ENCODE results near the gene MFN2. TPM values are rescaled to one million over a fixed set of nuclear protein-coding genes. Genes with fewer than 3 reads are reported as not detected.
A peak's percentile ranks its signal among the peaks of the same experiment; 100 is the strongest.

Gene MFN2
- total RNA-seq, 1 experiment from 2014 or later = 81.5 TPM

- DNase-seq (ENCODE audit: low read depth) = no peak
Measured at GRCh38 chr1:12049616-12050015, 69.4 kb downstream of the MFN2 start.

GRCh38 chr1:12051361-12051760 is 71.1 kb downstream of the MFN2 start:
- DNase-seq (ENCODE audit: low read depth) = no peak

- DNase-seq (ENCODE audit: low read depth) = peak; percentile 88
Measured at GRCh38 chr1:12052008-12052573, 71.8 kb downstream of the MFN2 start.

- DNase-seq (ENCODE audit: low read depth) = no peak
Measured at GRCh38 chr1:12052997-12053686, 72.9 kb downstream of the MFN2 start.

- no peak for DNase-seq (ENCODE audit: low read depth)
Measured at GRCh38 chr1:12053752-12054548, 73.7 kb downstream of the MFN2 start.

- DNase-seq (ENCODE audit: low read depth) = no peak
Measured at GRCh38 chr1:12055259-12055658, 75.0 kb downstream of the MFN2 start.

- peak; percentile 69 for DNase-seq (ENCODE audit: low read depth)
Measured at GRCh38 chr1:12056331-12056841, 76.1 kb downstream of the MFN2 start.

- DNase-seq (ENCODE audit: low read depth) = peak; percentile 51
Measured at GRCh38 chr1:12057382-12057781, 77.1 kb downstream of the MFN2 start.

- DNase-seq (ENCODE audit: low read depth) = no peak
Measured at GRCh38 chr1:12057940-12058687, 77.9 kb downstream of the MFN2 start.

GRCh38 chr1:12059226-12059625 is 79.0 kb downstream of the MFN2 start:
- DNase-seq (ENCODE audit: low read depth) = no peak

GRCh38 chr1:12059722-12060464 is 79.6 kb downstream of the MFN2 start:
- DNase-seq (ENCODE audit: low read depth) = peak; percentile 36

GRCh38 chr1:12060500-12060899 is 80.3 kb downstream of the MFN2 start:
- no peak for DNase-seq (ENCODE audit: low read depth)

Other genes with a start within 250 kb of the MFN2 start
- 105 and 126 TPM in 2 replicates for gene AGTRAP, start 244.3 kb upstream of the MFN2 start, total RNA-seq (2014; rRNA removed; shearing (Covaris generic))
- not detected in 2 replicates for gene C1orf167, start 218.3 kb upstream of the MFN2 start, total RNA-seq (2014; rRNA removed; shearing (Covaris generic))
- 2.0 and 7.5 TPM in 2 replicates for gene MTHFR, start 174.5 kb upstream of the MFN2 start, total RNA-seq (2014; rRNA removed; shearing (Covaris generic))
- gene CLCN6, start 174.3 kb upstream of the MFN2 start, total RNA-seq (2014; rRNA removed; shearing (Covaris generic)) = 3.2 and 6.9 TPM in 2 replicates
- gene NPPA, start 132.7 kb upstream of the MFN2 start, total RNA-seq (2014; rRNA removed; shearing (Covaris generic)) = not detected in 2 replicates
- gene NPPB, start 121.5 kb upstream of the MFN2 start, total RNA-seq (2014; rRNA removed; shearing (Covaris generic)) = 7.0 and 20.0 TPM in 2 replicates
- 78.4 and 109 TPM in 2 replicates for gene KIAA2013, start 54.0 kb upstream of the MFN2 start, total RNA-seq (2014; rRNA removed; shearing (Covaris generic))
- 157 and 205 TPM in 2 replicates for gene PLOD1, start 45.7 kb upstream of the MFN2 start, total RNA-seq (2014; rRNA removed; shearing (Covaris generic))
- gene MIIP, start 39.1 kb downstream of the MFN2 start, total RNA-seq (2014; rRNA removed; shearing (Covaris generic)) = 16.3 and 26.0 TPM in 2 replicates
- gene TNFRSF8, start 82.9 kb downstream of the MFN2 start, total RNA-seq (2014; rRNA removed; shearing (Covaris generic)) = 0.47 TPM in 1 of 2 replicates, not detected in the other
- gene TNFRSF1B, start 186.5 kb downstream of the MFN2 start, total RNA-seq (2014; rRNA removed; shearing (Covaris generic)) = 1.5 and 5.4 TPM in 2 replicates
- gene VPS13D, start 249.6 kb downstream of the MFN2 start, total RNA-seq (2014; rRNA removed; shearing (Covaris generic)) = 14.2 and 22.7 TPM in 2 replicates

All from M059J (cell line).